ENCODE data around the gene MEIS2. TPM values are rescaled to one million over a fixed set of nuclear protein-coding genes. Genes with fewer than 3 reads are reported as not detected.
A peak's percentile ranks its signal among the peaks of the same experiment; 100 is the strongest.

MEIS2 gene
- total and polyA plus RNA-seq, 8 donors: 9.1 to 30.5 (median 14.8) TPM

DNA sequence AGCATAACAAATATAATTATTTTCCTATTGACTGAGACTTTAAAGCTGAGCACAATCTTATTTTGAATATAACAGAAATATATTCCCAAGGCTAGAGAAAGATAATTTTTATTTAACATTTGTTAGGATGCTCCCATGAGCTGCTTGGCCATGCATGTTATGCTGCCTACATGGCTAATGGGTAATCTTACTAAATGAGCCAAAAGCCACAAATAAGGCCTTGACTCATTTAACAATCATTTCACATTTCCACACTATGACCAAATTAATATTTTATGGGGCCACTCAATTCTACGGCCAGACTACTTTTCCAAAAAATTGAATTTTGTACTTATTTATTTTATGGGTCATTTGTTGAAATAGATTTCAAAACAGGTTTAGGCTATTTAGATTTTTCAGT lies 141.7 kb downstream of the MEIS2 start:
- Histone ChIP-seq H3K27me3 (no peaks in the 10 kb centered on the region), H3K9me3 (no peaks in the 10 kb centered on the region), H3K27ac (no peak overlapping the region), H3K36me3 (no peaks in the 10 kb centered on the region), H3K4me3 (no peak overlapping the region), H3K4me1 (peaks cover 11 to 25% (median 22%) of the 10 kb centered on the region in 3 donors)
- no peak for FAIRE-seq
- intact Hi-C loops (cut with DNase I): no loop called here
- ATAC-seq: no peak
- TF ChIP-seq, protein P1, sequence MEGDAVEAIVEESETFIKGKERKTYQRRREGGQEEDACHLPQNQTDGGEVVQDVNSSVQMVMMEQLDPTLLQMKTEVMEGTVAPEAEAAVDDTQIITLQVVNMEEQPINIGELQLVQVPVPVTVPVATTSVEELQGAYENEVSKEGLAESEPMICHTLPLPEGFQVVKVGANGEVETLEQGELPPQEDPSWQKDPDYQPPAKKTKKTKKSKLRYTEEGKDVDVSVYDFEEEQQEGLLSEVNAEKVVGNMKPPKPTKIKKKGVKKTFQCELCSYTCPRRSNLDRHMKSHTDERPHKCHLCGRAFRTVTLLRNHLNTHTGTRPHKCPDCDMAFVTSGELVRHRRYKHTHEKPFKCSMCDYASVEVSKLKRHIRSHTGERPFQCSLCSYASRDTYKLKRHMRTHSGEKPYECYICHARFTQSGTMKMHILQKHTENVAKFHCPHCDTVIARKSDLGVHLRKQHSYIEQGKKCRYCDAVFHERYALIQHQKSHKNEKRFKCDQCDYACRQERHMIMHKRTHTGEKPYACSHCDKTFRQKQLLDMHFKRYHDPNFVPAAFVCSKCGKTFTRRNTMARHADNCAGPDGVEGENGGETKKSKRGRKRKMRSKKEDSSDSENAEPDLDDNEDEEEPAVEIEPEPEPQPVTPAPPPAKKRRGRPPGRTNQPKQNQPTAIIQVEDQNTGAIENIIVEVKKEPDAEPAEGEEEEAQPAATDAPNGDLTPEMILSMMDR (IDR thresholded peaks at IDR 0.05): no peak
- WGBS, 2 donors: 89 to 96% methylated on average over 1 of the region's 1 CpG
- no peak for DNase-seq

DNA sequence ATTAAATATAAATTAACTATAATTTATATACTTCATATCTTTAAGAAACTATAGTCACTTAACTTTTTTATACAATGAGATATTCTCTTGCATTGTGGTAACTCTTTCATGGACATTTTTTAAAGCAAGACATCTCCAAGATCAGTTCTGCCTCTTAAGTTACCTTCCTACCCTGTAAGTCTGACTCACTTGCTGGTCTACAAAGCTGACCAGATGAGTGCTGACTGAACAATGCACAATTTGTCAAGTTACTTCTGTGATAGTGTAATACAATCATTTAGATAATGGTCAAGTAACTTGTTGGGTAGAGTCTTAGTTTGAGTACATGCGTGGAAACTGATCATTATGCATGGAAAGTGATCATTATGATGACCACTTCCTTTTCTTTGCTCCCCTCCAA lies 145.9 kb downstream of the MEIS2 start:
- H3K9me3 ChIP-seq: no peaks in the 10 kb centered on the region
- TF ChIP-seq, protein P1 (IDR thresholded peaks at IDR 0.05): no peak
- no peak for FAIRE-seq
- H3K4me1 ChIP-seq: peaks cover 0 to 3% (median 2%) of the 10 kb centered on the region in 3 donors
- no peak overlapping the region for H3K4me3 ChIP-seq
- DNase-seq: no peak
- 92 to 97% methylated on average over 1 of the region's 1 CpG for WGBS, 2 donors
- intact Hi-C loops (cut with DNase I): no loop called here
- no peaks in the 10 kb centered on the region for H3K27me3 ChIP-seq
- no peaks in the 10 kb centered on the region for H3K36me3 ChIP-seq
- H3K27ac ChIP-seq: no peak overlapping the region
- ATAC-seq: no peak

DNA sequence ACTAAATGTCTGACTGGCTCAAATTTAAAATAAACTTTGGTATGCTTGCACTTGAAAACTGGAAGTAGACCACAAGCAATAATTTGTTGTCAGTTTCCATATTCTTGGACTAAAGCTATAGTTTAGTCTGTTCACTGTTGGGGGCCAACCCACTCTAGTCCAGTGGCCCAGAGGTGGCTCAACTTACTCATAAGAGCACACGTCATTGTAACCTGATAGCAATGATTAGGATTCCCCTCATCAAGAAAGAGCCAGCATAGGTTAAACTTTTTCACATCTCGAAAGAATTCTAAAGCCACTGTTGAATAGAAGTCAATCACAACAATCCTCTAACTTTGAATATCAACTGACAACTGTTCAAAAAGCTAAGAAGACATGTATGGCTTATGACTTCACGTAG lies 147.0 kb downstream of the MEIS2 start:
- DNase-seq (no peak), FAIRE-seq (no peak), ATAC-seq (no peak)
- H3K27ac ChIP-seq: no peak overlapping the region
- H3K36me3 ChIP-seq: no peaks in the 10 kb centered on the region
- no peak overlapping the region for H3K4me3 ChIP-seq
- TF ChIP-seq, protein P1 (IDR thresholded peaks at IDR 0.05): no peak
- 80 to 93% methylated on average over 3 of the region's 3 CpGs for WGBS, 2 donors
- H3K9me3 ChIP-seq: no peaks in the 10 kb centered on the region
- intact Hi-C loops (cut with DNase I): no loop called here
- H3K27me3 ChIP-seq: no peaks in the 10 kb centered on the region
- H3K4me1 ChIP-seq: no peaks in the 10 kb centered on the region

DNA sequence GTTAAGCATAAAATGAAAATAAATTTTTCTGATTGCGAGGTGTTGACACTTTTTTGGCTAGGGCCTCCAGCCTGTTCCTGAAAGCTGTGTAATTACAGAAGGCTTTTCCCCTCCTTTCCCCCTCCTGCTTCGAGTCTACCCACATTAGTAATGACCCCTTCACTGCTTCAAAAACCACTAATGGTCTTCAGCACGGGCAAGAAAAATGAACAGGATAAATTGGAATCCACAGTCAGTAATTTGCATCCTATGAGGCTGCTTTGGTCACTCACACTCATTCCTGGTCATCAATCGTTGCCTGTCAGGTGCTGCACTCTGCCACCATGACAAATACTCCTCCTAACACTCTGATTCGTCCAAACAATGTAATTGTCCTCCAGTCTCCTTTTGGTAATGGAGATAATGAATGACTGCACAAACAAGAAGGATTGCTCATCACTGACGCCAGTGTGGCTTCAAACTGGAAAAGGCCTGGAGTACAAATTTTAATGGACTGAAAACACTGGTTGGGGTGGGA lies 148.6 kb downstream of the MEIS2 start:
- Histone ChIP-seq H3K27ac (no peak overlapping the region), H3K4me3 (no peak overlapping the region), H3K36me3 (no peaks in the 10 kb centered on the region), H3K9me3 (no peaks in the 10 kb centered on the region), H3K4me1 (no peaks in the 10 kb centered on the region), H3K27me3 (no peaks in the 10 kb centered on the region)
- intact Hi-C loops (cut with DNase I): no loop called here
- TF ChIP-seq, protein P1 (IDR thresholded peaks at IDR 0.05): no peak
- WGBS, 2 donors: 39 to 41% methylated on average over 6 of the region's 6 CpGs
- DNase-seq (no peak), FAIRE-seq (no peak), ATAC-seq (peak in 3 of 4 donors; percentile 68 to 85 (median 79))

- no peaks in the 10 kb centered on the region for H3K4me1 ChIP-seq
- no peak overlapping the region for H3K27ac ChIP-seq
- no peaks in the 10 kb centered on the region for H3K9me3 ChIP-seq
- H3K36me3 ChIP-seq: no peaks in the 10 kb centered on the region
- H3K27me3 ChIP-seq: no peaks in the 10 kb centered on the region
- ATAC-seq (no peak), FAIRE-seq (no peak), DNase-seq (no peak)
- WGBS, 2 donors: 90% methylated on average over 4 of the region's 4 CpGs
- no peak overlapping the region for H3K4me3 ChIP-seq
- intact Hi-C loops (cut with DNase I): no loop called here
- TF ChIP-seq, protein P1 (IDR thresholded peaks at IDR 0.05): no peak
These were observed 150.0 kb downstream of the MEIS2 start for GRCh38 chr15:36950371-36950770.

All from pancreas (tissue), 10 donors.